ENCODE results near the gene ROR1.

ROR1 gene

GRCh38 chr1:63968663-63969440 lies 195.0 kb downstream of the ROR1 start:
- TF ChIP-seq CTCF (IDR thresholded peaks at IDR 0.05; ENCODE audit: control extremely low read depth, extremely low read depth, low read depth, missing control alignments) = no peak
- DNase-seq (ENCODE audit: extremely low spot score) = no peak
- ChIA-PET CTCF (no interaction called here), POLR2A (no interaction called here)

- POLR2A ChIA-PET = no interaction called here
- TF ChIP-seq CTCF (IDR thresholded peaks at IDR 0.05; ENCODE audit: control extremely low read depth, extremely low read depth, low read depth, missing control alignments) = no peak
- DNase-seq (ENCODE audit: extremely low spot score) = no peak
- CTCF ChIA-PET = no interaction called here
Observed at GRCh38 chr1:63969441-63969901, 195.7 kb downstream of the ROR1 start.

- TF ChIP-seq CTCF (IDR thresholded peaks at IDR 0.05; ENCODE audit: control extremely low read depth, extremely low read depth, low read depth, missing control alignments) = no peak
- DNase-seq (ENCODE audit: extremely low spot score) = no peak
- ChIA-PET POLR2A (no interaction called here), CTCF (interaction anchor here (1.1 kb wide), 1 partner anchor 10 kb away, joined by 3 read pairs; no protein-coding TSS in a partner anchor)
Observed at GRCh38 chr1:63971557-63971956, 197.7 kb downstream of the ROR1 start.

GRCh38 chr1:63973005-63973419 lies 199.2 kb downstream of the ROR1 start:
- no peak for DNase-seq (ENCODE audit: extremely low spot score)
- ChIA-PET POLR2A (no interaction called here), CTCF (no interaction called here)
- TF ChIP-seq CTCF (IDR thresholded peaks at IDR 0.05; ENCODE audit: control extremely low read depth, extremely low read depth, low read depth, missing control alignments) = no peak

- ChIA-PET POLR2A (no interaction called here), CTCF (interaction anchor here (1.0 to 1.9 kb wide), 2 partner anchors 10 to 12 kb away, joined by 3 to 8 read pairs; no protein-coding TSS in a partner anchor)
- no peak for DNase-seq (ENCODE audit: extremely low spot score)
- no peak for TF ChIP-seq CTCF (IDR thresholded peaks at IDR 0.05; ENCODE audit: control extremely low read depth, extremely low read depth, low read depth, missing control alignments)
Observed at GRCh38 chr1:63974966-63975365, 201.1 kb downstream of the ROR1 start.

- no peak for DNase-seq (ENCODE audit: extremely low spot score)
- POLR2A ChIA-PET = no interaction called here
- CTCF ChIA-PET = interaction anchor here (1.0 to 1.9 kb wide), 2 partner anchors 9 to 12 kb away, joined by 3 to 8 read pairs; no protein-coding TSS in a partner anchor
- TF ChIP-seq CTCF (IDR thresholded peaks at IDR 0.05; ENCODE audit: control extremely low read depth, extremely low read depth, low read depth, missing control alignments) = no peak
Observed at GRCh38 chr1:63975481-63975880, 201.7 kb downstream of the ROR1 start.

Data from GM10248 (cell line).